NCI-H1105 treated with DMSO at 0.1 percent for 48 hours (cell line): ENCODE data around the gene DUSP19.
"Not testable (repeated sequence)": the region's sequence is repeated elsewhere in the genome, so short reads cannot be mapped to it uniquely, and the experiment has no call there.

Experiments used
- DNase-seq: peaks from one replicate; lab custom pipeline; 2025; lab: John Stamatoyannopoulos, UW

DUSP19 gene, protein sequence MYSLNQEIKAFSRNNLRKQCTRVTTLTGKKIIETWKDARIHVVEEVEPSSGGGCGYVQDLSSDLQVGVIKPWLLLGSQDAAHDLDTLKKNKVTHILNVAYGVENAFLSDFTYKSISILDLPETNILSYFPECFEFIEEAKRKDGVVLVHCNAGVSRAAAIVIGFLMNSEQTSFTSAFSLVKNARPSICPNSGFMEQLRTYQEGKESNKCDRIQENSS

GRCh38 chr2:183078464-183079138 is at the start of gene DUSP19:
Gene DUSP19, plus strand, starts transcription at chr2:183078747. Its CDS starts 187 bp downstream, at chr2:183078934.
- peak; percentile 95 for DNase-seq

GRCh38 chr2:183029219-183029618 is 49.3 kb upstream of the DUSP19 start:
- no peak for DNase-seq

GRCh38 chr2:183031911-183032794 is 46.4 kb upstream of the DUSP19 start:
- DNase-seq = no peak

GRCh38 chr2:183033951-183034350 is 44.6 kb upstream of the DUSP19 start:
- no peak for DNase-seq

DNA sequence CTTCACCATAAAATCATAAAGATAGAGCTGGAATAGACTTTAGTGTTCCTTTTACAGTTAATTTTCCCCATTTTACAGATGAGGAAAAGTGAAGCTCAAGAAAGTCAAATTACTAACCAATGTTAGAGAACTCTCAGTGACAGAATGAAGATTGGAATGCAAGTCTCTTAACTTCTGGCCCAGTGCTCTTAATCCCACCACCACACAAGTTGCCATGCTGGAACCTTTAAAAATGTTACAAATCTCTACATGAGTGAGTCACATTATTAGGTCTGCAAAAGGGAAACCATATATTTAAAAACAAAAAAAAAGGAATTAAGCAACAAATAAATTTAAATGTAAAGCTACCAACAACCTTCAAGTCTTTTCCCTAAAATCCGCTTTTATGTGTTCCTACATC is 43.7 kb upstream of the DUSP19 start:
- no peak for DNase-seq

DNA sequence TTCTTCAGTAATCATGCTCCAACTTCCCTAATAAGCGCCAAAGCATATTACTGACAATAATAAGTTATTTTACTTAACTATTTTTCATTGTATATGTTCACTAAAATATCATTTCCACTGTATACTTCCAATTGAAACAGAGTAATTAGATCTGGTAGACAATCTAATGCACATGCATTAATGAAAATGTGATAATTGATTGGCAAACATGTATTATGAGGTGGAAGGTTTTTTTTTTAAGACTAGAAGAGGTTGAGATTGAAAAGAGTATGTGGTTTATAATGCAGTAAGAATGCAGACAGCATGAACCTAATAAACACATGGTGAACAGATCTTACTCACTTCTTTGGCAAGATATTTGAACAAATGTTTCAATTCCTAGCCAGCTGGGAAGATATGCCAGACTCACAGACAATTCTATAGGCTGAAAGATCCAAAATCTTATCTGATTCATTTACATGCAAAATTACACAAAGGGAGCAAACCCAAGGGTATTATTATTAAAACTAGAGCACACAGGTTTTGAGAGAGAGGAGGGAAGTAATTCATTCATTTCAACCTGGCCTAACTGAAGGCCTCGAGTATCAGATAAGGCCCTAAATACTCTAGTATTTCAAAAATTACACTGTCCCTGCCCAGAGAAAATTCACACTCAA is 43.1 kb upstream of the DUSP19 start:
- DNase-seq = no peak

GRCh38 chr2:183035954-183036669 is 42.4 kb upstream of the DUSP19 start:
- DNase-seq = no peak

GRCh38 chr2:183037074-183037552 is 41.4 kb upstream of the DUSP19 start:
- DNase-seq = peak; percentile 20

DNA sequence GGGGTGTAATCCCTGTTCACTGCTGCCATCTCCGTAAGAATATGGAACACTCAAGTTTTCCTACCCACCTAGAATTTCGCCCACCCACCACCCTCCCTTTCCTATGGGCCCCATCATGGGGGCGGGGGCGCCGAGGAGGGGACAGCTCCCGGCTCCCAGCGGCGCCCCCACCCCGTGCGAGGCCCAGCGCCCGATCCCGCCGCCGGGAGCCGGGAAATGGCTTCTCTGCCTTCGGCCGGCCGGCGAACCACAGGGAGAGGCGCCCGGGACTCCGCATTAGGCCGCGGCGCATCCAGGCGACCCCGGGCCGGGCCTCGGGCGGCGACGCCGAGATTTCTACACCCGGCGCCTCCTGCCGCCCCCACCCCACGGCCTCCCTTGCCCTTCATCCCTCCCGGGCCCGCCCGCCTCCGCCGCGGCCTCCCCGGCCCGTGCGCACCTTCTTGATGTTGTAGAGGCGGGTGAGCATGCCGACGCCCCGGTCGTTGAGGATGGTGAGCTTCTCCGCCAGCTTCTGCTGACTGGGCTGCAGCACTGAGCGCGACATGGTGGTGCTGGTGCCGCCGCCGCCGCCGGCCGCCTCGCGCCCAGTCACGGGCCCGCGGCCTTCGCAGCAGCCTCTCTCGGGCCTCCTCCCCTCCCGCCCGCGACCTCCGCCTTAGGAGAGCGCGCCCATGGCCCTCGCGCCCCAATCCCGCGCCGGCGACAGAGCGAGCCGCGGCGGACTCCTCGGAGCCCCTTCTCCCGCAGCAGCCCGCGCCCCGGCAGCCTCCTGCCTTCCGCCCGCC is 40.8 kb upstream of the DUSP19 start:
- peak; percentile 67 for DNase-seq

GRCh38 chr2:183038341-183039300 is 39.9 kb upstream of the DUSP19 start, which contains the start of gene NCKAP1:
Gene NCKAP1, minus strand, starts transcription at chr2:183038457. Its CDS starts 358 bp downstream, at chr2:183038099.
- peak; percentile 78 for DNase-seq

DNA sequence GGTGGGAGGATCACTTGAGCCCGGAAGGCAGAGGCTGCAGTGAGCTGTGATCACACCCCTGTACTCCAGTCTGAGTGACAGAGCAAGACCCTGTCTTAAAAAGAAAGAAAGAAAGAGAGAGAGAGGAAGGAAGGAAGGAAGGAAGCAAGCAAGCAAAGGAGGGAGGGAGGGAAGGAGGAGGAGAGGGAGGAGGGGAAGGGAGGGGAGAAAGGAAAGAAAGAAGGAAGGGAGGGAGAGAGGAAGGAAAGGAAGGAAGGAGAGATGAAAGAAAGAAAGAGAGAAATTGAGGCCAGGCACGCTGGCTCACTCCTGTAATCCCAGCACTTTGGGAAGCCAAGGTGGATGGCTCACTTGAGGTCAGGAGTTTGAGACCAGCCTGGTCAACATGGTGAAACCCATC is 37.9 kb upstream of the DUSP19 start:
- DNase-seq = no peak

DNA sequence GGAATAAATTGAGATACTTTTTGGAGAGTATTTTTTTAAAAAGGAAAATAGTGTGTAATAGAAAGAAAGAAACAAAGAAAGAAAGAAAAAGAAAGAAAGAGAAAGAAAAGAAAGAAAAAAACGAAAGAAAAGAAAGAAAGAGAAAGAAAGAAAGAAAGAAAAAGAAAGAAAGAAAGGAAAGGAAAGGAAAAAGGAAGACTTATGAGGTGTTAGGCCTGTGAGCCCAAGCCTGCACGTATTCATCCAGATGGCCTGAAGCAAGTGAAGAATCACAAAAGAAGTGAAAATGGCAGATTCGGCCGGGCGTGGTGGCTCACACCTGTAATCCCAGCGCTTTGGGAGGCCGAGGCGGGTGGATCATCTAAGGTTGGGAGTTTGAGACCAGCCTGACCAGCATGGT is 35.0 kb upstream of the DUSP19 start:
- DNase-seq = not testable (repeated sequence)

- DNase-seq = not testable (repeated sequence)
Measured at GRCh38 chr2:183047486-183048125, 30.9 kb upstream of the DUSP19 start.

GRCh38 chr2:183049420-183049819 is 29.1 kb upstream of the DUSP19 start:
- DNase-seq = no peak

GRCh38 chr2:183057333-183057985 is 21.1 kb upstream of the DUSP19 start:
- DNase-seq = no peak

DNA sequence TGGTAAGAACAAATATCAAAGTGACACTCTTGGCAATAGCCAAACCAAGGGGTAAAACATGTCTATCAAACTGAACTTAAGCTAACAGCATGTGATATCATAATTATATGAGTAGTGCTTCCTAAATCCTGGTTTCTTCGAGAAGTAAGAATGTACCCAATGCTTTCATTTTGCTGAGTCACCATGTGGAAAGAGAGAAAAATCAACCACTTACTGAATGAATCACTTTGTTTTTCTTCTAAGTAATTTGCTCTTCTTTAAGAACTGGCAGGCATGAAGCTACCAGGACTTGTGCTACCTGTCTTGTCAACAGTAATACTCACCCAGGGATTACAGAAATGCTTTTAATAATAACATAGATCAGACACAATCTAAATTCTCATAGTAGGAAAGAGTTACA is 19.0 kb upstream of the DUSP19 start:
- no peak for DNase-seq

DNA sequence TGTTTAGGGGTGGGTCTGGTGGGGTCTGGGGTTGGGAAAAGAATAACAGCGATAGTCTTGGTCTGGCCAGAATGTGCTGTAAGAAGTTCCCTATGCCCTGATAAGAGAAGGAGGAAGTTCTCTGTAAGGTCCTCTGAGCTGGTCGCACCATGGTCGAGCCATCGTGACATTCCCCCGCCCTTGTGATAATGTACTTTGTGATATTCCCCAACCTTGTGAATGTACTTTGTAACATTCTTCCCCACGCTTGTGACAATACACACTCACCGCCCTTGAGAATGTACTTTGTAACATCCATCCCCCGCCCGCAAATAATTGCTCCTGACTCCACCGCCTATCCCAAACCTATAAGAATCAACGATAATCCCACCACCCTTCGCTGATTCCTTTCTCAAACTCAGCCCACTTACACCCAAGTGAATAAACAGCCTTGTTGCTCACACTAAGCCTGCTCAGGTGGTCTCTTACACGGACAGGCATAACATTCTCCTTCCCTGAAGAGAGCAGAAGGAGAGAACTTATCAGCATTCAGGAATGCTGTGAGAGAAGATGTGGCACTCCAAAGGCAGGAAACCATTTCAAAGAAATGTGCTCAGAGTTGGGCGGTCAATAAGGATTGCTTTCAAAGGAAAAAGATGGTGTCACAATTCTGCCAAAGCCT is 17.8 kb upstream of the DUSP19 start:
- no peak for DNase-seq

DNA sequence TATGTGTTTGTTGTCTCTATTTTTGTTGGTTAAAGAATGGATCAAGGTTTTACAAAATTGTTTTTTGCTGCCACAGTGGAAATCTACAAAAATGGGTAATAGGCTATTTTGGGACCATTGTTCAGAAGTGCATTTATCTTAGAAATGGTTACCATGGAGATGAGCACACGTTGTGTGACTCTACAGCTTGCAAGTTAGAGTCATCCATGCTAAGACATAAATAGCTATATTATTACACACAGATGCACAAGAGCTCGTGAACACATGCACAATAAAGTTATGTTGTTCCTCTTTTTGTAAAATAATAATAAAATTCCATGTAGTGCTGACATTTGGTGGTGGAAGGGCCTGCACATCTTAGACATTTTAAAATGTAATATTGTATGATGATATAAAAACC is 15.5 kb upstream of the DUSP19 start:
- no peak for DNase-seq
